GM12878 (cell line): ENCODE data around the gene TACC3. TPM values are rescaled to one million over a fixed set of nuclear protein-coding genes. Genes with fewer than 3 reads are reported as not detected.

Source experiments
- ATAC-seq: fragments of 200-7000 bp; cut with Tn5 transposase; 3 replicates; pipeline ENCODE4 v1.9.1; 2020; ENCODE audit warnings: mild to moderate bottlenecking, moderate library complexity
- BruUV-seq: library from RNA; stranded (reverse); fragments of 400-500 nt; replicated peaks from 2 replicates; lab custom pipeline; 2021; lab: Mats Ljungman, UMichigan
- CTCF ChIA-PET: fragments of 300-600 bp; sonication (Branson Sonifier 250); formaldehyde crosslinking; extraction: SDS; loops from one replicate; lab custom pipeline; 2021; ENCODE audit warnings: inconsistent platforms; lab: Yijun Ruan, JAX
- POLR2A ChIA-PET: fragments of 350-600 bp; formaldehyde crosslinking; extraction: SDS; loops from one replicate; lab custom pipeline; 2021; ENCODE audit warnings: inconsistent platforms; lab: Charles Lee
- RAD21 ChIA-PET: fragments of 300-600 bp; sonication (Branson Sonifier 250); formaldehyde crosslinking; loops from one replicate; lab custom pipeline; 2023; ENCODE audit warnings: antibody characterized with exemption; ENCODE audit not compliant: unreplicated experiment; lab: Charles Lee
- SMC1A ChIA-PET: fragments of 300-600 bp; sonication (Branson Sonifier 250); formaldehyde crosslinking; loops from one replicate; lab custom pipeline; 2023; ENCODE audit not compliant: unreplicated experiment, uncharacterized antibody; lab: Charles Lee
- DNase-seq: peaks from one replicate; pipeline ENCODE4 v3.0.0-alpha.2; 2011; ENCODE audit warnings: low read depth, low spot score
- FAIRE-seq: peaks from 3 replicates; lab custom pipeline; 2011; peaks lifted over from hg19 to GRCh38; lab: Jason Lieb, UNC
- H2AFZ ChIP-seq: 2 replicates; pipeline ENCODE4 v1.6.0; 2011; ENCODE audit warnings: low read depth, low read length, control low read depth; ENCODE audit not compliant: control insufficient read depth
- H3K27ac ChIP-seq: 2 replicates; pipeline ENCODE4 v1.5.1; 2011; ENCODE audit warnings: control low read depth; ENCODE audit not compliant: control insufficient read depth, insufficient read depth
- H3K27me3 ChIP-seq, 2 experiments: replicated peaks in 1 of 2; 2 replicates each; pipeline versions ENCODE4 v1.6.0 to v1.6.1; 2011; ENCODE audit warnings: low read length in 1 of 2; ENCODE audit not compliant: control insufficient read depth in 2 of 2, insufficient read depth in 2 of 2
- H3K36me3 ChIP-seq, 2 experiments: 2 replicates each; pipeline ENCODE4 v1.5.1; 2011; ENCODE audit warnings: low read length in 1 of 2; ENCODE audit not compliant: control insufficient read depth in 2 of 2, insufficient read depth in 2 of 2
- H3K4me1 ChIP-seq: 2 replicates; pipeline ENCODE4 v1.6.1; 2011; ENCODE audit warnings: mild to moderate bottlenecking, low read length, moderate library complexity, mixed read lengths; ENCODE audit not compliant: control insufficient read depth, insufficient read depth
- H3K4me2 ChIP-seq: 2 replicates; pipeline ENCODE4 v1.6.0; 2011; ENCODE audit warnings: control low read depth; ENCODE audit not compliant: control insufficient read depth, insufficient read depth
- H3K4me3 ChIP-seq: fragments of 200-600 bp; sonication (generic); 2 replicates; pipeline ENCODE4 v1.5.1; 2016
- H3K79me2 ChIP-seq: 2 replicates; pipeline ENCODE4 v1.6.0; 2011; ENCODE audit warnings: low read length; ENCODE audit not compliant: control insufficient read depth, insufficient read depth
- H3K9ac ChIP-seq: 2 replicates; pipeline ENCODE4 v1.8.0; 2011; ENCODE audit warnings: low read length, control low read depth, mixed read lengths; ENCODE audit not compliant: control insufficient read depth, insufficient read depth
- H3K9me3 ChIP-seq: replicated peaks from 3 replicates; pipeline ENCODE4 v1.5.1; 2011; ENCODE audit warnings: mild to moderate bottlenecking, low read length; ENCODE audit not compliant: control insufficient read depth, insufficient read depth
- H4K20me1 ChIP-seq: 2 replicates; pipeline ENCODE4 v1.6.0; 2011; ENCODE audit not compliant: control insufficient read depth, insufficient read depth
- RAD21 ChIP-seq: IDR thresholded peaks from 2 replicates; pipeline ENCODE4 v1.6.1; 2011; ENCODE audit warnings: mild to moderate bottlenecking, low read depth, low read length, moderate library complexity; ENCODE audit not compliant: insufficient read depth
- ZNF622 ChIP-seq: fragments of 450-650 bp; IDR thresholded peaks from 2 replicates; pipeline ENCODE4 v1.6.1; 2017; ENCODE audit warnings: mild to moderate bottlenecking, inconsistent platforms
- WGBS: methylation state at CpG from one replicate; pipeline ENCODE4 v1.1.6; 2016; ENCODE audit warnings: low lambda C conversion rate; ENCODE audit not compliant: insufficient replicate concordance, insufficient coverage; ENCODE audit errors: missing lambda C conversion rate; 5-methylcytosine and 5-hydroxymethylcytosine counted together
- in situ Hi-C: fragments of 300-500 bp; cut with MboI; formaldehyde crosslinking; loops from 9 replicates; pipeline ENCODE4 v1.14.3; 2018; ENCODE audit warnings: mixed read lengths
- intact Hi-C: fragments of 100-400 bp; cut with micrococcal nuclease; formaldehyde crosslinking; loops from one replicate; pipeline ENCODE4 v1.14.2; 2022; ENCODE audit not compliant: unreplicated experiment
- polyA plus RNA-seq, 11 experiments: library from polyadenylated mRNA; depleted of rRNA in 4 of 11; unstranded in 6 of 11; stranded (reverse) in 5 of 11; fragments of >200 nt; fragmentation: Nextera tagmentation in 4 of 11; fragmentation: Illumina TruSeq in 1 of 11; extraction: Ambion mirVana in 4 of 11; extraction: Trizol in 1 of 11; gene quantifications; 1 replicate in 1 of 11; 2 replicates in 10 of 11; pipeline versions ENCODE4 v1.2.1 to v1.2.3, GENCODE V29; 2011 to 2016; ENCODE audit warnings: inconsistent platforms in 2 of 11, missing spikeins in 2 of 11, low read depth in 1 of 11
- total RNA-seq, 4 experiments: library from RNA; depleted of rRNA in 3 of 4; stranded (reverse); fragments of >200 nt in 3 of 4; fragmentation: Illumina TruSeq in 1 of 4; extraction: Trizol in 1 of 4; gene quantifications; 2 replicates each; pipeline versions ENCODE4 v1.2.1 to v1.2.3, GENCODE V29; 2013 to 2021
- TF ChIP-seq, protein P1 (sequence below): fragments of 450-650 bp; conservative IDR thresholded peaks from 2 replicates; pipeline ENCODE4 v1.6.1; 2017; ENCODE audit warnings: mild to moderate bottlenecking, moderate library complexity

TACC3 gene
- total and polyA plus RNA-seq, 10 of the 15 experiments (the other 5 are each of a cell fraction or from before 2014, with no cell fraction given): 2.8 to 121 (median 73.3) TPM

DNA sequence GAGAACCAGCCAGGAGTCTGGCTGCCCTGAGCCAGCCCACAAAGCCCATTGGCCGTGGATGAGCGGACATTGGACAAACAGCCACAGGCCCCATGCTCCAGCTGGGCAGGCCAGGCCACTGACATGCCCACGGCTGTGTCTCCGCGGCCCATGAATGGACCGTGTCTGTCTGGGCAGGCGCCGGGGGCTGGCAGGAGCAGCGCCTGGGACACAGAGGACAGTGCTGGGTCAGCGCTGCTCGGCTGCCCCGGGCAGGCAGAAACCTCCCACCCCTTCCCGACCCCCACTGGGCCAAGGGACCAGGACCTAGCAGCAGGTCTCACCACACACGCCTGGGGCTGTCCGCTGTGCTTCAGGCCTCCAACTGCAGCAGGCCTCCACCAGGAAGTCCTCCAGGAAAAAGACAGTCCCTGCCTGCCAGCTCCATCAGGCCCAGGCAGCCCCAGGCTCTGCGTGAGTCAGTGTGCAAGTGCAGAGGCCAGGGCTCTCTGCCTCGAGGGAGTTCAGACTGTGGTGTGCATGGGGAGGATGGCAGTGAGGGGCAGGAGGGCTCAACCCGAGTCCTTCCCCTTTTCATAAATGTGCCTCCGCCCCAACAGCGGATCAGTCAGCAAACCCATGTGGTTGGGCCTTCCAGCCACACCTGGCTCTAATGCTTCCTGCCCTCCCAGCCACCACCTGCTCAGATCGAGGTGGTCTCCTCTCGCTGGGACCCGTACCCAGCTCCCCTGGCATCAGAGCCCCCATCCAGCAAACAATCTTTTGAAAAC, 54.6 kb downstream of the TACC3 start (continued):
- TF ChIP-seq, protein P1, sequence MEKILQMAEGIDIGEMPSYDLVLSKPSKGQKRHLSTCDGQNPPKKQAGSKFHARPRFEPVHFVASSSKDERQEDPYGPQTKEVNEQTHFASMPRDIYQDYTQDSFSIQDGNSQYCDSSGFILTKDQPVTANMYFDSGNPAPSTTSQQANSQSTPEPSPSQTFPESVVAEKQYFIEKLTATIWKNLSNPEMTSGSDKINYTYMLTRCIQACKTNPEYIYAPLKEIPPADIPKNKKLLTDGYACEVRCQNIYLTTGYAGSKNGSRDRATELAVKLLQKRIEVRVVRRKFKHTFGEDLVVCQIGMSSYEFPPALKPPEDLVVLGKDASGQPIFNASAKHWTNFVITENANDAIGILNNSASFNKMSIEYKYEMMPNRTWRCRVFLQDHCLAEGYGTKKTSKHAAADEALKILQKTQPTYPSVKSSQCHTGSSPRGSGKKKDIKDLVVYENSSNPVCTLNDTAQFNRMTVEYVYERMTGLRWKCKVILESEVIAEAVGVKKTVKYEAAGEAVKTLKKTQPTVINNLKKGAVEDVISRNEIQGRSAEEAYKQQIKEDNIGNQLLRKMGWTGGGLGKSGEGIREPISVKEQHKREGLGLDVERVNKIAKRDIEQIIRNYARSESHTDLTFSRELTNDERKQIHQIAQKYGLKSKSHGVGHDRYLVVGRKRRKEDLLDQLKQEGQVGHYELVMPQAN: no peak

DNA sequence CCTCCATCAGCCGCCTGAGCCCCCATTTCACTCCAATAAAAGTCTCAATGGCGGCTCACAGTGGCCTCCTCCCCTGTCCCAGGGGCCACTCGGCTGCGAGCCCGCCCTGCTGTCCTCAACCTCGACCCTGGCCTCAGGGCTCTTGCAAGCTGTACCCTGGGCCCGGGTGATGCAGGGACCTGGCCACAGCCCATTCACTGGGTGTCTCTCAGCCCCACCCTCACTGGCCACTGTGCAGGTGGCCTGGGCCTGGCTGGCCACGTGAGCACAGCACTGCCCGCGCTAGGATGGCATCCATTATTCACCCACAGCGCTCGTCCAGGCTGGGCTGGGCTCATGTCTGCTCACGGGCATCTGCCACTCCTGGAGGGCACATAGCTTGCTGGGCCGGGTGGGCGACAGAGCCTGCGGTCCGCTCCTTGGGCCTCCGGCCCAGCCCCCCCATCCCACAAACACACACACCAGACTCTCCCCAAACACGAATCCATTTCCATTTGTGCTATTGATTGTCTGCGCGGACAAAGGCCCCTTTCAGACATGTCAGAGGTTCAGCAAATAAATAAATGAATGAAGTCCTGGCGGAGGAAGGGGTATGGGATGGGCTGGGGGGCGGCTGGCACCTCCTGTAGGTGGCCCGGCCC, 55.3 kb downstream of the TACC3 start:
- H3K4me3 ChIP-seq: no peak overlapping the region
- POLR2A ChIA-PET: no interaction called here
- H3K27ac ChIP-seq: no peak overlapping the region
- DNase-seq (no peak), FAIRE-seq (no peak), ATAC-seq (no peak)
- in situ Hi-C loops: no loop called here
- H2AFZ ChIP-seq: no peak overlapping the region
- no peaks in the 10 kb centered on the region for H4K20me1 ChIP-seq
- no peak for TF ChIP-seq RAD21
- TF ChIP-seq ZNF622: no peak
- SMC1A ChIA-PET: no interaction called here
- no peaks in the 10 kb centered on the region; the same call in 1 of the 2 replicates for H3K4me1 ChIP-seq
- H3K4me2 ChIP-seq: no peak overlapping the region
- CTCF ChIA-PET: no interaction called here
- H3K27me3 ChIP-seq: no peaks in the 10 kb centered on the region; a peak in 2 of 4 replicates
- H3K79me2 ChIP-seq: no peaks in the 10 kb centered on the region
- H3K9me3 ChIP-seq: no peaks in the 10 kb centered on the region
- no peaks in the 10 kb centered on the region for H3K36me3 ChIP-seq
- intact Hi-C loops: no loop called here
- 31% methylated on average over 24 of the region's 24 CpGs for WGBS
- RAD21 ChIA-PET: no interaction called here
- H3K9ac ChIP-seq: no peak overlapping the region
- no TSS peak for BruUV-seq
